Thyroid gland (tissue), 4 donors: ENCODE data around the gene EBPL. TPM values are rescaled to one million over a fixed set of nuclear protein-coding genes. Genes with fewer than 3 reads are reported as not detected.
A peak's percentile ranks its signal among the peaks of the same experiment; 100 is the strongest.
"Not testable (repeated sequence)": the region's sequence is repeated elsewhere in the genome, so short reads cannot be mapped to it uniquely, and the experiment has no call there.

Experiments
- DNase-seq, 2 donors: peaks; one replicate each; pipeline ENCODE4 v3.0.0-alpha.2; 2019
- H3K27ac ChIP-seq, 3 donors: fragments of 200-600 bp; sonication (generic); 1 replicate in 2 of 3; 2 replicates in 1 of 3; pipeline ENCODE4 v1.5.1; 2016 to 2019; ENCODE audit warnings: mild to moderate bottlenecking in 1 of 3, moderate library complexity in 1 of 3
- H3K27me3 ChIP-seq: fragments of 200-600 bp; sonication (generic); one replicate; pipeline ENCODE4 v1.5.1; 2019
- H3K36me3 ChIP-seq, 2 donors: fragments of 200-600 bp; sonication (generic); one replicate each; pipeline ENCODE4 v1.5.1; 2016 to 2019
- H3K4me1 ChIP-seq, 2 donors: fragments of 200-600 bp; sonication (generic); one replicate each; pipeline ENCODE4 v1.5.1; 2017 to 2019
- H3K4me3 ChIP-seq, 3 donors: fragments of 200-600 bp; sonication (generic); replicated peaks in 1 of 3; 1 replicate in 2 of 3; 2 replicates in 1 of 3; pipeline ENCODE4 v1.5.1; 2016; ENCODE audit warnings: mild to moderate bottlenecking in 1 of 3
- H3K9me3 ChIP-seq: fragments of 200-600 bp; sonication (generic); one replicate; pipeline ENCODE4 v1.5.1; 2017
- CTCF ChIP-seq, 6 experiments: fragments of 200-600 bp in 3 of 6; fragments of 450-650 bp in 3 of 6; sonication (generic) in 3 of 6; IDR thresholded peaks; one replicate each; pipeline ENCODE4 v1.5.1; 2016 to 2019; ENCODE audit warnings: antibody characterized with exemption in 6 of 6, mild to moderate bottlenecking in 2 of 6, inconsistent platforms in 1 of 6, moderate library complexity in 1 of 6
- POLR2A ChIP-seq, 2 donors: fragments of 450-650 bp; IDR thresholded peaks; one replicate each; pipeline ENCODE4 v1.6.1; 2017; ENCODE audit warnings: antibody characterized with exemption in 2 of 2, mild to moderate bottlenecking in 2 of 2, moderate library complexity in 1 of 2
- WGBS, 2 donors: methylation state at CpG; one replicate each; pipeline ENCODE4 v1.1.5; 2017; 5-methylcytosine and 5-hydroxymethylcytosine counted together
- intact Hi-C: fragments of 100-400 bp; cut with DNase I; formaldehyde crosslinking; loops from one replicate; pipeline ENCODE4 v1.15.1; 2023
- total RNA-seq, 4 donors: library from RNA; depleted of rRNA; stranded (reverse); fragments of >200 nt; gene quantifications; one replicate each; pipeline ENCODE4 v1.2.3, GENCODE V29; 2016

The EBPL gene
- total RNA-seq, 4 donors from 2014 or later: 41.0 to 102 (median 66.9) TPM

- no peaks in the 10 kb centered on the region for H3K36me3 ChIP-seq
- intact Hi-C loops: no loop called here
- H3K27me3 ChIP-seq: no peaks in the 10 kb centered on the region
- no peak for DNase-seq
- H3K27ac ChIP-seq: no peak overlapping the region
- no peaks in the 10 kb centered on the region for H3K9me3 ChIP-seq
- TF ChIP-seq CTCF (IDR thresholded peaks at IDR 0.05) (no peak), POLR2A (IDR thresholded peaks at IDR 0.05) (no peak)
- 65 to 73% methylated on average over 22 of the region's 22 CpGs for WGBS, 2 donors
- H3K4me3 ChIP-seq: no peak overlapping the region
- peaks cover 0 to 5% of the 10 kb centered on the region in 2 donors for H3K4me1 ChIP-seq
Measured at GRCh38 chr13:49620170-49620621, 71.1 kb downstream of the EBPL start.

- H3K4me3 ChIP-seq: no peak overlapping the region
- H3K9me3 ChIP-seq: no peaks in the 10 kb centered on the region
- H3K27me3 ChIP-seq: no peaks in the 10 kb centered on the region
- H3K36me3 ChIP-seq: no peaks in the 10 kb centered on the region
- peaks cover 0 to 5% of the 10 kb centered on the region in 2 donors for H3K4me1 ChIP-seq
- DNase-seq: no peak
- WGBS, 2 donors: 83 to 85% methylated on average over 3 of the region's 3 CpGs
- intact Hi-C loops: no loop called here
- TF ChIP-seq CTCF (IDR thresholded peaks at IDR 0.05) (no peak), POLR2A (IDR thresholded peaks at IDR 0.05) (no peak)
- H3K27ac ChIP-seq: peak overlapping the region in 1 of 3 donors; percentile 8
Measured at GRCh38 chr13:49616676-49617065, 74.6 kb downstream of the EBPL start.

DNA sequence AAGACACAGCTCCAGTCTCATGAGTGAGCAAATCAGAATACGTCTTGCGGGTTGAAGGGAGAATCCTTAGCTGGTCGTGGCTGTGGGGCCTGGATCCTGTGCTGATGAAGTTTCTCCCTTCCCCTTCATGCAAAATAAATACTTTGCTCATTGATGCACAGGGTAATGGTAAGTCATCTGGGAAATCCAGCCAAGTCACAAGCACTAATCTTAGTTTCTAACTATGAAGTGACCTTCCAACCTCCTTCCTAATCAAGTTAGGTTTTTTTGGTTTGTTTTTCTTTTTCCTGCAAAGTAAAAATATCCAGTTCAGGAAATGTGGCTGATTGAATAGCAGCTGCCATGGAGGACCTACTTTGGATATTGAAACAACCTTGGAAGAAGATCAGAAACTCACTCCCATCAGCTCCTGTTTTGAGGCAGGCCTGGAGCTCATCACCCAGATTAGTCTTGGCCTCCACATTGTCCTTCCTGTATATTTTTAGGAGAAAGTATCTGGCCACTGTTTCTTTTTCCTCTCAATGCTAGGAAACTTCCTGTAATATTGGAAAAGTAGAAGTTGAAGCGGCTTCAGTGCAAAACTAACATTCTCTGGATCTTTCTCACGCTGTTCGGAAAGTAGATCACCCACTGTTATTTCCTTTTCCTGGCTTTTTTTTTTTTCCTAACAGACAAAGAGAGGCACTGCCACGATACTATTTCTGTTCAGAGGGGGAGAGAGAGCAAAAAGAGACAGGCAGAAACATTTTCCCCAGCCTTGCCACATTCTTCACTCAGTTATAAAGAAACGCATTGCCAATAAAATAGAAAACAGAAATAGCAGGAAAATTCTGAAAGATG, 75.2 kb downstream of the EBPL start:
- H3K9me3 ChIP-seq: no peaks in the 10 kb centered on the region
- no peaks in the 10 kb centered on the region for H3K27me3 ChIP-seq
- H3K4me3 ChIP-seq: no peak overlapping the region
- peaks cover 0 to 5% of the 10 kb centered on the region in 2 donors for H3K4me1 ChIP-seq
- 62 to 69% methylated on average over 8 of the region's 8 CpGs for WGBS, 2 donors
- TF ChIP-seq POLR2A (IDR thresholded peaks at IDR 0.05) (no peak), CTCF (IDR thresholded peaks at IDR 0.05) (no peak)
- intact Hi-C loops: no loop called here
- peak overlapping the region in 1 of 3 donors; percentile 8 for H3K27ac ChIP-seq
- H3K36me3 ChIP-seq: no peaks in the 10 kb centered on the region
- DNase-seq: no peak

- intact Hi-C loops, H3K4me3 ChIP-seq, H3K9me3 ChIP-seq, H3K36me3 ChIP-seq, DNase-seq, H3K27me3 ChIP-seq, H3K27ac ChIP-seq: not testable (repeated sequence)
- 89 to 96% methylated on average over 3 of the region's 3 CpGs for WGBS, 2 donors
- peaks cover 8 to 12% of the 10 kb centered on the region in 2 donors for H3K4me1 ChIP-seq
Measured at GRCh38 chr13:49612042-49612441, 79.2 kb downstream of the EBPL start.

Other genes with a start within 250 kb of the EBPL start
- 10 to 100 TPM; 23.3 to 41.0 (median 31.0) TPM for gene CAB39L, start 247.4 kb downstream of the EBPL start, total RNA-seq
- gene SETDB2, start 247.2 kb downstream of the EBPL start, total RNA-seq: 10 to 100 TPM; 17.9 to 27.4 (median 22.1) TPM
- gene PHF11, start 195.5 kb downstream of the EBPL start, total RNA-seq: 10 to 100 TPM; 53.9 to 71.4 (median 64.2) TPM
- 100 to 1,000 TPM in 2 of 4 donors, 10 to 100 TPM in 2; 82.2 to 172 (median 98.0) TPM for gene RCBTB1, start 105.9 kb downstream of the EBPL start, total RNA-seq
- gene ARL11, start 63.0 kb downstream of the EBPL start, total RNA-seq: 1 to 10 TPM in 1 of 4 donors, under 1 TPM in 3; 0.33 to 1.2 (median 0.43) TPM
- 10 to 100 TPM; 29.5 to 34.6 (median 32.1) TPM for gene KPNA3, start 101.2 kb upstream of the EBPL start, total RNA-seq
- 1 to 10 TPM; 5.1 to 8.2 (median 5.9) TPM for gene SPRYD7, start 244.9 kb upstream of the EBPL start, total RNA-seq